ENCODE measurements around the gene PCNP.
"Not testable (repeated sequence)": the region's sequence is repeated elsewhere in the genome, so short reads cannot be mapped to it uniquely, and the experiment has no call there.

The PCNP gene

DNA sequence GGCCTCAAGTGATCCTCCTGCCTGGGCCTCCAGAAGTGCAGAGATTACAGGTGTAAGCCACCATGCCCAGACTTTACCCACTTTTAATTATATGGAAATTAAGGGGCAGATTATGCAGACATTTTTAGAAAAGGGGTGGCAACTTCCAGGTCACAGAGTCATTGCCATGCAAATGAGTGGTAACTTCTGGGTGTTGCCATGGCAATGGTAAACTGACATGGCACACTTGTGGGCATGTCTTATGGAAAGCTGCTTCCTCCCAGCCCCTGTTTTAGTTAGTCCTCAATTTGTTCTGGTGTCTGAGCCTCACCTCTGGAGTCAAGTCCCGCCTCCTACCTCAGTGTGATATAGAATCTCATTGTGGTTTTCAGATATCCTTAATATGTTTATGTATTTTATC lies 49.7 kb downstream of the PCNP start:
- no peak for DNase-seq (ENCODE audit: low spot score)
- CTCF ChIA-PET: no interaction called here
- no peak overlapping the region for H3K27ac ChIP-seq
- no peak for TF ChIP-seq CTCF (conservative IDR thresholded peaks at IDR 0.05; ENCODE audit: low read depth)
- POLR2A ChIA-PET (ENCODE audit: low non-redundant PET): no interaction called here

GRCh38 chr3:101624857-101625256 lies 50.9 kb downstream of the PCNP start:
- DNase-seq (ENCODE audit: low spot score): no peak
- CTCF ChIA-PET: no interaction called here
- TF ChIP-seq CTCF (conservative IDR thresholded peaks at IDR 0.05; ENCODE audit: low read depth): no peak
- POLR2A ChIA-PET (ENCODE audit: low non-redundant PET): no interaction called here
- H3K27ac ChIP-seq: no peak overlapping the region

DNA sequence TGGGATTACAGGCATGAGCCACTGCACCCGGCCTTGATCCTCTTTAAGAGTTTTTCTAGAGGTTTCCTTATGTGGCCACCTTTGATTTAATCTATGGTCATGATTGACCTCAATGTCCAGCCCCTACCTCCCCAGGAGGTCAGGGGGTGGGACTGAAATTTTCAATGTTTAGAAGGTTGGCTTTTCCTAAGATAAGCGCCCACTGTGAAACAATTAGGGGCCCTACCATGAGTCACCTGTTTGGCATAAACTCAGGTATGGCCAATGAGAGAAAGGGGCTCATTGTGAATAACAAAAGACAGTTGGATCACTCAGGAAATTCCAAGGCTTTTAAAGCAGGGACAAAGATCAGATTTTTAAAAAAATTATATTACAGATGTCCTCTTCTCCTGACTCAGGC lies 51.9 kb downstream of the PCNP start:
- no peak overlapping the region for H3K27ac ChIP-seq
- ChIA-PET POLR2A (ENCODE audit: low non-redundant PET) (no interaction called here), CTCF (interaction anchor here (0.6 kb wide), 1 partner anchor 19 kb away, joined by 4 read pairs; no protein-coding TSS in a partner anchor)
- TF ChIP-seq CTCF (conservative IDR thresholded peaks at IDR 0.05; ENCODE audit: low read depth): no peak
- no peak for DNase-seq (ENCODE audit: low spot score)

DNA sequence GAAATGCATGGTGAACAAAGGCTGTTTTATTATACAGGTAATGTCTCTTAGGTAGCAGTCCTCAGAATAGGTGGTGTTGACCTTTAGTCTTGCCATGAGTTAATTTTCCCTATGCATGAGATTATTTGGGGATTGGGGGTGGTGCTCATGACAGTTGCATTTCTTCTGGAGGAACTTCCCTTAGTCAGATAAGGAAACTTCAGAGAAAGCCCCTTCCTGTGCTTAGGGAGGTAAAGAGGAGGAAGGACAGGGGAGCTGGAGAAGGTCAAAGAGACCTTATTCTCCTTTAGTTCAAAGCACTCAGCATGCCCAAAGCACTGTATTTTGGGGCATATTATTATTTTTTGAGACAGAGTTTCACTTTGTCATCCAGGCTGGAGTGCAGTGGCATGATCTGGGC lies 55.2 kb downstream of the PCNP start:
- ChIA-PET POLR2A (ENCODE audit: low non-redundant PET) (no interaction called here), CTCF (no interaction called here)
- H3K27ac ChIP-seq: no peak overlapping the region
- DNase-seq (ENCODE audit: low spot score): no peak
- TF ChIP-seq CTCF (conservative IDR thresholded peaks at IDR 0.05; ENCODE audit: low read depth): no peak

- POLR2A ChIA-PET (ENCODE audit: low non-redundant PET): no interaction called here
- no peak for TF ChIP-seq CTCF (conservative IDR thresholded peaks at IDR 0.05; ENCODE audit: low read depth)
- no peak for DNase-seq (ENCODE audit: low spot score)
- H3K27ac ChIP-seq: no peak overlapping the region
- CTCF ChIA-PET: no interaction called here
These were observed 57.3 kb downstream of the PCNP start for GRCh38 chr3:101631098-101631796.

GRCh38 chr3:101631959-101632358 lies 58.0 kb downstream of the PCNP start:
- DNase-seq (ENCODE audit: low spot score); CTCF ChIA-PET; POLR2A ChIA-PET (ENCODE audit: low non-redundant PET): not testable (repeated sequence)

GRCh38 chr3:101632586-101632985 lies 58.6 kb downstream of the PCNP start:
- no peak for TF ChIP-seq CTCF (conservative IDR thresholded peaks at IDR 0.05; ENCODE audit: low read depth)
- POLR2A ChIA-PET (ENCODE audit: low non-redundant PET): no interaction called here
- CTCF ChIA-PET: no interaction called here
- no peak overlapping the region for H3K27ac ChIP-seq
- DNase-seq (ENCODE audit: low spot score): no peak

More at GRCh38 chr3:101631959-101632358, 58.0 kb downstream of the PCNP start:
- H3K27ac ChIP-seq: not testable (repeated sequence)

Data from RWPE1 (cell line).